Activated T-helper 1 cell treated with anti-CD3 and anti-CD28 coated beads, Interleukin-12 subunit alpha, Interleukin-12 subunit beta, Interleukin-2, Interleukin-4 antibody, amounts not matched to agents 30 ng/mL and 10 ng/mL and 1 ng/mL, durations not matched to agents 14 hours and 24 hours and 36 hours (primary cell): ENCODE data around the gene ZIC2. TPM values are rescaled to one million over a fixed set of nuclear protein-coding genes. Genes with fewer than 3 reads are reported as not detected.

Experiments used
- total RNA-seq: library from RNA; stranded (reverse); gene quantifications from 2 replicates; pipeline ENCODE4 v1.2.3, GENCODE V29; 2022

The ZIC2 gene
- total RNA-seq, 1 donor from 2014 or later: 0.08 TPM

Other genes starting within 250 kb of the ZIC2 start
- not detected in 2 replicates for gene ZIC5, start 10.0 kb upstream of the ZIC2 start, total RNA-seq
- 8.6 and 9.7 TPM in 2 replicates for gene PCCA, start 107.3 kb downstream of the ZIC2 start, total RNA-seq